ENCODE measurements around the gene UFC1. TPM values are rescaled to one million over a fixed set of nuclear protein-coding genes. Genes with fewer than 3 reads are reported as not detected.

UFC1 gene
- total RNA-seq, 1 experiment from 2014 or later: 95.7 TPM

DNA sequence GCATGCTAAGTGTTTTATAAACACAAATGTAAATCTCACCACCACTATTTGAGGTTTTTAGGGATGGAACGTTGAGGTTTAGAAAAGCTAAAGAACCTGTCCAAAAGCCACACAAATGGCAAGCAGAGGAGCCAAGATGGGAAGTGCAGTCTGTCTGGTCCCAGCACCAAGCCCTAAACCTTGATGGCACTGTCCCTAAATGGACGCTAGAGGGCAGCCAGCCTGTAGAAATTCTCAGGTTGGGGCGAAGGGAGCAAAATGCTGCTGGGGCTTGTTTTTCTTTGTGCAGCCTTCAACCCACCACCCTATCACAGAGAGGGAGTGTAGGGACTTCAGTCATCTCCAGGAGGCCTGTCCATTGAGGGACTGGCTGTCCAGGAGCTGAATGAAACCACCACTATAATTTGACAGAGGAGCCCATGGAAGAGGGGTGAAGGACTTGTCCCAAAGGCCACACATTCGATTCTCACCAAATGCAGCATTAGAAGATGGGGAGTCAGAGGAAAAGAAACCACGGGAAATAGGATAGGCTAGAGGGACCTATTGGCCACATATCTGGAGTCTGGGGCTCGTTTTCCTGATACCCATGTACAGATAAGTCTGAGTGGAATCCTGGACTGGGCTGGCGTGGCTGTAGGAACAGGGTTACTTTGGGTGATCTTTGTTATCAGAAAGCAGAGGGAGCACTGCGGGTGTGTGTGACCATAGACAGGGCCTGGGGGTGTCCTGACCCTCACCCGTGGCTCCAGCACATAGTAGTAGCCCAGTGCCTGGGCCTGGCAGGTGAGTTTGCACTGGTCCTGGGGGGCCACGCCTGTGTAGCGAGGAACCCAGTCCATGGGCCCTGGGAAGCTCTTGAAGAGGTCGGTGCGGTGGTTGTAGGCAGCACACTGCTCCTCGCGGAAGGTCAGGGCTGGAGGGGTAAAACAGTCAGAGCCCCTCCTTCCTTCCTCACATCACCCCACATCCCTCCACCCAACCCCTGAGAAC, 39.0 kb downstream of the UFC1 start:
- peak; percentile 70 for DNase-seq (ENCODE audit: low spot score)

DNA sequence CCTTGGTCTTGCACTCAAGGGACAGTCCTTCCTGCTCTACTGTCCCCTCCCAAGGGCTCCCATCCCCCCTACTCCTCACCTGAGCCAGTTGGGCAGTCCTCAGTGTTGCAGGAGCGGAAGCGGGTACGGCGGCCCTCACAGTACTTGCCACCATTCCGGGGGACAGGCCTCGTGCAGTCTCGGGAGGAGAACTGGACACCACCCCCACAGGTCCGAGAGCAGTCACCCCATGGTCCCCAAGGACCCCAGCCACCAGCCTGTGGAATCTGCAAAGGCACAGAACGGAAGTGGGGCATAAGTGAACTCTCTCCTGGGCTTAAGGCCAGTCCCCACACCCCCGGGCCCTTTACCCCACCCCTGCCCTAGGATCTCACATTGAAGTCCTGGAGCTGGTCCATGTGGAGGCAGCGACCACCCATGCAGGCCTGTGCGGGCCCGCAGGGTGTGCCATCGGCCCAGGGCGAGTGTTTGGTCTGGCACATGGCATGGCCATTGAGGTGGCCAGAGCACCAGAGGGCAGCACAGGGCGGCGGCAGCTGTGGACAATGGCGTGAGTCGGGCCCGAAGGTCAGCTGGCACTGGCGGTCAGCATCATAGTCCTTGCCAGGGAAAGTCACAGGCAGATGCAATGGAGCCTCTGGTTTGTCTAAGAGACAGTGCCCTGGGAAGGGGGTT, 39.9 kb downstream of the UFC1 start:
- DNase-seq (ENCODE audit: low spot score): no peak

DNA sequence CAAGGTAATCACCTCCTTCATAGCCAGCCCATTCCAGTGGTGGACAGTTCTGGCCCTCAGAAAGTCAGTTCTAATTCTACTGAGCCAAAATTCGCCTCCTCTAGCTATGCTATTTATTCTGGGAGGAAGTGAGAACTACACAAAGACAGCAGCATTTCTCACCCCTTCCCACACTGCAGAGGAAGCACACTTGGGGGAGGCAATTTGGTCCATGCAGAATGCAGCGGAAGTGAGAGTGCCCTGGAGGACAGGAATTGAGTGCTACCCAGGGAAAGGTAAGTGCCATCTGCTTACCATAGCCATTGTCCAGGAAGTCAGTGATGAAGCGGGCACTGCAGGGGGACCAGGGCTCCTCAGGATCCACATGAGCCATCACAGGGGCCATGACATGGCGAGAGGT, 41.4 kb downstream of the UFC1 start:
- no peak for DNase-seq (ENCODE audit: low spot score)

DNA sequence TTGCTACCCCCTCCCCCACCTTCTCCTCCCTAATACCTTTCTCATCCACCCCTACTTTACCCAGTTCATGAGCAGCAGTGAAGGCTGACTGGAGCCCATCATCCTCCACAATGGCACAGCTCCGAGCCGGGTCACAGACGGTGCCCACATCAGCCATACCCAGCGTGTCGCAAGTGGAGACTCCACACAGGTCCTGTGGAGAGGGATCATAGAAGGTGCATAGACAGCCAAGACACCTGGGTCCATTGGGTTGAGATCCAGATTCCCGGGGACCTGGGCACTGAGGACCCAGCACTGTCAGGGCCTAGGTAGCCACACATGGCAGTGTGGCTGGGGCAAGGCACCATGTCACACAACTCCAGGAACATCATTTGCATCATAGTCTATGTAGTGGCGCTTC, 42.3 kb downstream of the UFC1 start:
- DNase-seq (ENCODE audit: low spot score): no peak

DNA sequence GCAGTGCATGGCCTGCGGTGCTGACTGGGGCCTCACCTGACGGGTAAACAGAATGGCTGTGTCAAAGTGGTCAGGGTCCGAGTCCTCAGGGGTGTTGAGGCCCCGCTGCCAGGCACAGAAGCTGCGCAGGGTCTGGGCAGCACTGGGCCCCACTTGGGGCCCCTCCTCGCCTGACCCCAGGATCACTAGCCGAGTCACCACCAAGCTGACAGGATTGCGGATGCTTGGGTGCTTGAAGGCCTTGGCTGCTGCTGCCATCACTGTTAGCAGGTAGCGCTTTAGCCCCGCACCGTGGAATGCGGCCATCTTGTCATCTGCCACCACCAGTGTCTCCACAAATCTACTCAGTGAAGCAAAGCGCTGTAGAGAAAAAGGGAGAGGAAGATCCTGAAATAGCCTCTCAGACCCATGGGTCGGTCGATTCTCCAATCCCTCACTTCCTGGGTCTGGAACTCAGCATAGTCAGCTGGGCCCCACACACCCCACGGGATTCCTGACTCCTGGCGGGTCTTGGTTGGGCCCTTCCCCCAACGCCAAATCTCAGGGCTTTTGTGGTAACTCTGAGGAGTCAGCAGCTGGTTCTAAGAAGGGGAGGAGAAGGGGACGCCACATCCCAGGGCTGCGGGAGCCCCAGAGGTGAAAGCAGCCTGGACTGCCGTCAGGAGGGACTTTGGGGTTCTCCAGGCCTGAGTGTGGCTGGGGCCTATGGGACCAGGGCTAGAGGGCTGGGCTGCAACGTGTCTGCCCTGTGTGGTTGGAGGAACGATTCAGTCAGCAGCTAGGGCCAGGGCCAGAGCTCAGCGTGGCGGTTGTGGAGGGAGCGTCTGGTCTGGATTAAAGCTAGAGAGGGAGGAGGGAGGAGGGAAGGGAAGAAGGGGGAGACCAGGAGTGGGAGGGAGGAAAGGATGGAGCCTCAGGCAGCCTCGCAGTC, 43.0 kb downstream of the UFC1 start:
- no peak for DNase-seq (ENCODE audit: low spot score)

DNA sequence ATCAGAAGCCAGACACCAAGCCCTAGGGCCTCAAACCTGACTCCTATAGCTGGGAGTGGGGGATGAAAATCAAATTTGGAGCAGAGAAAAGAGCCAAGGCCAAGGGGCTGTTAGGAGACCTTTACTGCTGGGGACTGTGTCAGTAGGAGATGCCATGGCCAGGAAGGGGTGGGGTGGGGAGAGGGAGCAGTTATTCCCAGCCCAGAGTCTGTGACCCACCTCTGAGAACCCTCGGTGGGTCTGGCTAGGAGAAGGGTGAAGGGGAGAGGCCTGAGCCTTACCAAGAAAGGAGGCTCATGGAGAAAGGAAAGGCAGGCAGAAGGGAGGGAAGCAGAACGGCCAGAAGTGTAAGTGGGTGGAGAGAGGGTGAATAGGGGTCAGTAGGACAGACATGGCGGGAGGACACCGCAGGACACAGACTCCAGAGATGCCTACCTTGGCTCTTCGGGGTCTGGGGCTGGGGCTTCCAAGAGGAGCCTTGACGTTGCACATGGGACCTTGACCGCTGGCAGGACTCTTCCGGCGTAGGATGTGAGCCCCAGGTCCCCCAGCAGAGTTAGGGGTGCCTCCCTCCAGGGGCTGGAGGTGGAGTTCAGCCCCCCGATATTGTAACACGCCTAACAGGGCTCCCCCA, 43.9 kb downstream of the UFC1 start:
- DNase-seq (ENCODE audit: low spot score): no peak

DNA sequence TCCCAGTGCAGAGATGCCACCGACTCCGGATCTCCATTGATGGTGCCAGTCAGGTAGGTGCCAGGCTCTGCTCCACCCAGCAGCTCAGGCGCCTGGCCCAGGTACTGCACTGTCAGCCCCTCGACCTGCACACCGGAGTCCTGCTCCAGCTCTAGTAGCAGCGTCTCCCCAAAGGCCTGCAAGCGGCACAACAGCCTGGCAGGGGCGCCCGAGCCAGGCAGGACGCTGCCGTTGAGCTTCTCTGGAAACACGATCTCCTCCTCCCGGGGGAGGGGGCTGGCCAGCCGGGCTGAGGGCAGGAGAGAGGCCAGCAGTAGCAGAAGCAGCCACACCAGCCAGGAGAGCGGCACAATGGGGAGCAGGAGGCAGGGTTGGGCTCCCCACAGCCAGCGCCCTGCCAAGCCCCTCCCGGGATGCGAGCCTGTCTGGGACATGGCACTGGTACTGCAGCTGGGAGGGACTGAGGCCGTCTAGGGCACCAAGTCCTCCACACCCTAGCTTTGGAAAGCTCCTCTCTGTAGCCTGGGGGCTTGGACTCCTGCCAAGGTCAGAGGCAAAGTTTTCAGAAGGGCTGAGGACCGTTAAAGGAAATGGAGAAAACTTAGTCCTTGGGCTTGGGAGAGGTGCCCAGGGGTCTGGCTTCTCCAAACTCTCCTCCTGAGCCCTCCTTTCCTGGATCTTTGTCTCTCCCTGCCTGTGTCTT, 44.6 kb downstream of the UFC1 start:
- DNase-seq (ENCODE audit: low spot score): no peak

DNA sequence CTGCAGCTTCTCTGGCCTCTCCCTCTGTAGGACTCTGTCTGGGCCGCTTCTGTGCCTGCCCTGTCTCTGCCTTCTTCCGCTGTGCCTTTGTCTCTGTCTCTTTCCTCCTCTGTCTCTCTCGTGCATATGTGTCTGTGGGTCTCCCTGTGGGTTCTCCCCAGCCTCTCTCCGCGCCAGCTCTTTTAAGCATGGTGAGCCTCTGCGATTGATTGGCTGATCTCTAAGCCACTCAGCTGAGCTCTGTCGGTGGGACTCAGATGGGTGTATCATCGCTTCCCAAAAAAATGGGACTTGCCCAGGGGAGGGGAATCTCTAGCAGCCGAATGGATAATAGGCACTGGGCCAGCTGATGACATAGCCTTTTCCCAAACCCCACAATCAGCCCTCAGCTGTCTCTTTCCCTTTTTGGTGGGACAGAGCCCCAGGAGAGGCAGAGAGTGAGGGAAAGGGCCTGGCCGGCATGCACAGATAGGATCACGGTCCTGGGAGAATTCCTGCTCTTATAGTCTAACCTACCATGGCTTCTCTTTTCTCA, 45.2 kb downstream of the UFC1 start, which contains the start of gene ADAMTS4:
Gene ADAMTS4 (minus strand): TSS at position 158 of the 535 bp plus-strand sequence. CDS start 427 bp downstream, outside the sequence.
- DNase-seq (ENCODE audit: low spot score): no peak

DNA sequence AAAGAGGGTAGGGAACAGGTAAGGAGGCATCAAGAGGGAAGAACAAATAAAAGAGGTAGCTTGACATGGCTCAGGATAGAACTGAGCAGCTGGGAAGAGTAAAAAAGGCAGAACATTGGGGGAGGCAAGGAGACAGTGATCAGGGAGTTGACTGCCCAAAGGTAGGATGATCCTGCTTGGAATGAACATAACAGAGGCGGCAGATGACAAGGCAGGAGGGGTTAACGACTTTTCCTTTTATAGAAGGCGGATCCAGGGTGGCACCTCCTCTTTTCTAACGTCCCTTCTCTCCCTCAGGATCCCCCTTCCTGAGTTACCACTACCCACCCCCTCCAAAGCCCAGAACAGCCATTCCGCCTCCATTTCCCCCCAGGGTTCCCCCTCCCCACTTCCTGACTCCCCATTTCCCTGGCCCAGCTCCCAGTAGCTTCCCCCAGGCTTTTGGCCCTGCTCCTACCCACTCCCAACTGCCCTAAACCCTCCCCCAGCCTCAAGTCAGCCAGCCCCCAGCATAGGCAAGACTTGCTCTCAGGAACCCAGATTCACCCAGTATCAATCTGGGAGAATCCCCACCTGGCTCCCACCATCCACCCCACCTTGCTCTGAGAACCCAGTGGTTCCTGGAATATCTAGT, 45.8 kb downstream of the UFC1 start:
- DNase-seq (ENCODE audit: low spot score): no peak

DNA sequence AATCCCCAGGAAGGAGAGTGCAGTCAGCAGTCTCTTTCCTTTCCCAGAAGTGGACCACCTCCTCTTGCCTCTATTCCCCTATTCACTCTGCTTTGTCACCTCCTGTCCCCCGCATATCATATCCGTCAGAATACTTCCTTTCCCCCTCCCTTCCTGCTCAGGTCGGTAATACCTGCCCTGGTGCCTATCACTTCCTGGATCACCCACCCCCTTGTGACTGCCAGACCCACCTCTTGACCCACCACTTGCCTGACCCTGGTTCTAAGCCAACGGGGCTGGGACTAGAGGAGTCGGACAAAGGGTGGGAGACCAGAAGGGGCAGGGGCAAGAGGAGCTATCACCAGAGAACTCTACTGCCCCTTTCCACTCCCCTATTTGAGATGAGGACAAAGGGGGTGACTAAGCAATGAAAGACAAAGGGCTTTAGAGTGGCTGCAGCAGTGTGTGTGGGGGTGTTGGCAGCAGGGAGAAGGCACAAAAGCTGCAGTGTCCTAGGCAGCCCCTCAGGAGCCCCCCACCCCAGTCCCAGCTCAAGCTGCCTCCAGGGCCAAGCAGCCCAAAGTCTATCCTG, 46.7 kb downstream of the UFC1 start:
- DNase-seq (ENCODE audit: low spot score): no peak

DNA sequence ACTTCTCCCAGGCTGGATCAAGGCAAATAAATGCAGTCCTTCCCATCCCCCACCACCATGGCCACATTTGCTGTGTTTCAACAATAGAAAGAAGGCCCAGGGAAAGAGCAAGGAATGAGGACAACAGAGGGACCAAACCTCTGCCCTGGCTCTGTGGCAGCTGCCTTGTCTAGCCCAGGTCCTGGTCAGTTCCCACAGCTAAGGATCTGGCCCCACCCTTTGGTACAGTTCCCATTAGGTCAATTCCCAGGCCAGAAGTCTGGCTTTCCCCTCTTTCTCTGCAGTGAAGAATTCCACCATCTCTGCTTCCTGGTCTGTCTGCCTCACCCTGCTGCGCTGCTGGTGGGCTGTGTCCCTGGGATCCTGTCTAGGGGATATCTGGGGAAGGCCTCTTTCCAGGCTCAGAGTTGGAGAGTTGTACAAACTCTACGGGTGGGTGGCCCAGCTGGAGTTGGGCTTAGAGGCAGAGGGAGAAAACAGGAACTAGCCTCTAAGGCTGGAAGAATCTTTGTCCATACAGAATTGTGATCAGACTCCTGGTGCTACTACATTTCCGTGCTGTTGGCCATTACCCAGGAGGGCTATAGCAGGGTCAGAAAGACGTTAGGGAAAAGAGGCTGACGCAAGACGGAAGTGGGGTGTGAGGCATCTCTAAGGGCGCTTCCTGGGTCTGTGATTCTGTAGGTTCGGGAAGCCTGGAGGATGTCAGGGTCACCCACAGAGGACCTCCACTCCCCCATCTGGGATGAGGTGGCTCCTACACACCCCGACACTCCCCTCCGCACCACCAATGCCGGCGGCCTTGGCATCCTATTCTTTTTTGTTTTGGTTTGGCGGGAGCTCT, 47.4 kb downstream of the UFC1 start:
- DNase-seq (ENCODE audit: low spot score): no peak

DNA sequence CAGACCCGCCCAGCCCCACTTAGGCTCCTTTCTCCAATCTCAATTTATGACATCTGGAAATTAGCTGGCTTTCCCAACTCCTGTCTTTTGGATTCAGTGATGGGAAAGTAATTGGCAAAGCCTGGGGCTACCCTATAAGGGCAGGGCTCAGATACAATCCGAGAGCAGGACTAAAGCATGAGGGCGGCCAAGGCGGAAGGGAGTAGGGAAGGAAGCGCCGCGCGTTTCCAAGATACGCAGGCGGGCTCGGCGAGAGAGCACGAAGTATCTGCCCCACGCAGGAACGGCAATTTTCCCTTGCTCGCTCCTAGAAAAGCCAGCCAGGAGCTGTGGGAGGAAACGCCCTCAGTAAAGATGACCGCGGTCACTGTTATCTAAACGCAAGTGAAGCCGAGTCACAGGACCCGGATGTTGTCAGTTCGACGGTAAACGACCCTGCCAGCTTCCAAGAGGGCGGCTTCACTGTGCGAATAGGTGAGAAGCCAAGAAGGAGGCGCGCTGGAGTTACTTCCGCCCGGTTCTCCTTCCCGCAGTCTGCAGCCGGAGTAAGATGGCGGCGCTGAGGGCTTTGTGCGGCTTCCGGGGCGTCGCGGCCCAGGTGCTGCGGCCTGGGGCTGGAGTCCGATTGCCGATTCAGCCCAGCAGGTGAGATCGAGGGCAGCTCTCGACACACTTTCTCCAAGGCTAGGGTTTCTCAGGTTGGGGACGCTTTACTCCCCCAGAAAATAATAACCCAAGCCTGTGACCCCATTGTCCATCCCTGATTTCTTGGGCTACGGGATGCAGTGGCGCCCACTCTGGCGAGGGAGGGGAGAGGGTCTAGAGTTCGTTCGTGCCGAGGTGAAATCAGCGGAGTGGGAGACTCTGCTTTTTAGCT, 48.3 kb downstream of the UFC1 start, which contains the start of gene NDUFS2:
Gene NDUFS2 (plus strand): TSS at position 532 of the 877 bp plus-strand sequence. CDS start 19 bp downstream, at position 551.
- peak; percentile 99 for DNase-seq (ENCODE audit: low spot score)

DNA sequence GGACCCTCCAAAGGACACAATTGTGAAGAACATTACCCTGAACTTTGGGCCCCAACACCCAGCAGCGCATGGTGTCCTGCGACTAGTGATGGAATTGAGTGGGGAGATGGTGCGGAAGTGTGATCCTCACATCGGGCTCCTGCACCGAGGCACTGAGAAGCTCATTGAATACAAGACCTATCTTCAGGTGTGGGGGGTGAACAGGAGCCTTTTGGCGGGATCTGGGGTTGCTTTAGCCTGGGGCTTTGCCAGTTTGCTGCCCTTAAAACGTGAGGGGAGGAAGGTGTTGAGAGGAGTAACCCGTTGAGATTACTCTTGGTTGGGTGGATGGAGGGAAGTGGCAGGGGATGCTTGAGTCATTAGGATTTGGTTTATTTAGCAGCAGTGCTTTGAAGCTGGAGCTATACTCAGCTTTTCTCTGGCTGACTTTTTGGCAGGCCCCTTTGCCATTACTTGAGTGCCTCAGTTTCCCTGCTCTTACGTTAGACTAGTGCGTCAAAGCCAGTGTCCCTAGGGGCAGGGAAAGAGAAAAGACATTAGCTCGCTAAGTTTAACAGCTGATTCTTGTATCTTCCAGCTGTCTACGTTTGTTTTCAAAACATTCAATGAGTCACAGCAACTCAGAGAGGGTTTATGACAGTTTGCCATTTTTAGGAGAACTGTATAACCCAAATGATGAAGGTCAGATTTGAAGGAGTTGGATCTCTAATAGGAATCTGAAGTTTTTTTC, 52.8 kb downstream of the UFC1 start:
- DNase-seq (ENCODE audit: low spot score): no peak

DNA sequence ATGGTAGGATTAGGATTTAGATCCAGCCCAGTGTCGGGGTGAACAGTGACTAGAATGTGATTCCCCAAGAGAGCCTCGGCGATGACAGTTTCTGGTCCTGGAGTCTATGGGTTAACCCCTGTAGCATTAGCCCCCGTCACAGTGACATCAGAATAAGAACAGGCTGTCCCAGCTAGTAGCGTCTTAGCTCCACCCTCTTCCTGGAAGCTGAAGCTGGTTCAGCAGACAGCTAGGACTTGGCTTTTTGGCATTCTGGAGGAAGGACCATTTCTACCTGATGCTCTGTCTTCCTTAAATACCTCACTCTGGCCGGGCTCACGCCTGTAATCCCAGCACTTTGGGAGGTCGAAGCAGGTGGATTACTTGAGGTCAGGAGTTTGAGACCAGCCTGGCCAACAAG, 53.4 kb downstream of the UFC1 start:
- DNase-seq (ENCODE audit: low spot score): no peak

Measured in A172 (cell line).